GM10248 (cell line): ENCODE results near the gene CEP76.
A peak's percentile ranks its signal among the peaks of the same experiment; 100 is the strongest.

Experiments
- CTCF ChIA-PET: fragments of 300-600 bp; sonication (Branson Sonifier 250); formaldehyde crosslinking; extraction: SDS; loops from one replicate; lab custom pipeline; 2021; ENCODE audit warnings: antibody characterized with exemption; lab: Yijun Ruan, JAX
- POLR2A ChIA-PET: fragments of 350-650 bp; sonication (Branson Sonifier 250); formaldehyde crosslinking; extraction: SDS; loops from one replicate; lab custom pipeline; 2020; ENCODE audit warnings: antibody characterized with exemption; lab: Yijun Ruan, JAX
- DNase-seq: peaks from one replicate; pipeline ENCODE4 v3.0.0; 2012; ENCODE audit errors: extremely low spot score
- TF ChIP-seq, protein P1 (sequence below): IDR thresholded peaks from 2 replicates; pipeline ENCODE4 v1.5.1; 2012; ENCODE audit warnings: mild to moderate bottlenecking, low read depth; ENCODE audit errors: extremely low read depth, missing control alignments, control extremely low read depth

CEP76 gene

GRCh38 chr18:12741351-12741750 is 38.8 kb upstream of the CEP76 start:
- CTCF ChIA-PET, result interaction anchor here (1.1 to 1.3 kb wide), 2 partner anchors 14 to 18 kb away, joined by 3 to 4 read pairs; no protein-coding TSS in a partner anchor
- POLR2A ChIA-PET, result no interaction called here
- TF ChIP-seq, protein P1, sequence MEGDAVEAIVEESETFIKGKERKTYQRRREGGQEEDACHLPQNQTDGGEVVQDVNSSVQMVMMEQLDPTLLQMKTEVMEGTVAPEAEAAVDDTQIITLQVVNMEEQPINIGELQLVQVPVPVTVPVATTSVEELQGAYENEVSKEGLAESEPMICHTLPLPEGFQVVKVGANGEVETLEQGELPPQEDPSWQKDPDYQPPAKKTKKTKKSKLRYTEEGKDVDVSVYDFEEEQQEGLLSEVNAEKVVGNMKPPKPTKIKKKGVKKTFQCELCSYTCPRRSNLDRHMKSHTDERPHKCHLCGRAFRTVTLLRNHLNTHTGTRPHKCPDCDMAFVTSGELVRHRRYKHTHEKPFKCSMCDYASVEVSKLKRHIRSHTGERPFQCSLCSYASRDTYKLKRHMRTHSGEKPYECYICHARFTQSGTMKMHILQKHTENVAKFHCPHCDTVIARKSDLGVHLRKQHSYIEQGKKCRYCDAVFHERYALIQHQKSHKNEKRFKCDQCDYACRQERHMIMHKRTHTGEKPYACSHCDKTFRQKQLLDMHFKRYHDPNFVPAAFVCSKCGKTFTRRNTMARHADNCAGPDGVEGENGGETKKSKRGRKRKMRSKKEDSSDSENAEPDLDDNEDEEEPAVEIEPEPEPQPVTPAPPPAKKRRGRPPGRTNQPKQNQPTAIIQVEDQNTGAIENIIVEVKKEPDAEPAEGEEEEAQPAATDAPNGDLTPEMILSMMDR, result no peak
- no peak for DNase-seq

DNA sequence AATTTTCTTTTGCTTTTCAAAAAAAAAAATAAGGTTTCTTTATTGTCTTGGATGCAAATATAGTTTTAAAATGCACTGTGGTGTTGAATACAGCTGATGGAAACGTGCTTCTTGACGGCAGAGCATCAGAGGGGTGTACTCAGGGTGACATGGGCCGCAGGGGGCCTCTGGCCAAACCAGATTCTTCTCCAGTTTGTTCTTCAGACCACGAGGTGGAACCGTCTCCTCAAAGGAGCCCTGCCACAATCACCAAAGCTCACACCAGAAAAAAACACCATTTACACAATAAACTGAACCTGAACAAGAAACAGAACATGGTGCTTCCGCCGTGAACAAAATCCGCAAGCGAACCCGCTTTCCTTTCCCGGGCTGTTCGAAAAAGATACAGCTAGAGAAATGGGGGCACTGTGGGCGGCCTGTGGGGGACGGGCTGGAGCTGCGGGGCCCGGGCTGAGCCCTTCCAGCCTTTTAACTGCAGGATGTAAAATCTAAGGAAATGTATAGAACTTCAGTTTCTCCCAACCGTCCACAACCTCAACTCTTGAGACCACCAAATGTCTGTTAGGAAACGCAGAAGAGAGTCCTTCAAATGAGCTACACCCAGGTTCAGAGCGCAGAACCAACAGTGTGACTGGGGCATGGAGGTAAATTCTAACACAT is 34.9 kb upstream of the CEP76 start:
- ChIA-PET CTCF (interaction anchor here (0.8 to 2.4 kb wide), 6 partner anchors 10 to 197 kb away, joined by 4 to 11 read pairs (median 6); no protein-coding TSS in a partner anchor), POLR2A (no interaction called here)
- TF ChIP-seq, protein P1, result no peak
- DNase-seq, result no peak

DNA sequence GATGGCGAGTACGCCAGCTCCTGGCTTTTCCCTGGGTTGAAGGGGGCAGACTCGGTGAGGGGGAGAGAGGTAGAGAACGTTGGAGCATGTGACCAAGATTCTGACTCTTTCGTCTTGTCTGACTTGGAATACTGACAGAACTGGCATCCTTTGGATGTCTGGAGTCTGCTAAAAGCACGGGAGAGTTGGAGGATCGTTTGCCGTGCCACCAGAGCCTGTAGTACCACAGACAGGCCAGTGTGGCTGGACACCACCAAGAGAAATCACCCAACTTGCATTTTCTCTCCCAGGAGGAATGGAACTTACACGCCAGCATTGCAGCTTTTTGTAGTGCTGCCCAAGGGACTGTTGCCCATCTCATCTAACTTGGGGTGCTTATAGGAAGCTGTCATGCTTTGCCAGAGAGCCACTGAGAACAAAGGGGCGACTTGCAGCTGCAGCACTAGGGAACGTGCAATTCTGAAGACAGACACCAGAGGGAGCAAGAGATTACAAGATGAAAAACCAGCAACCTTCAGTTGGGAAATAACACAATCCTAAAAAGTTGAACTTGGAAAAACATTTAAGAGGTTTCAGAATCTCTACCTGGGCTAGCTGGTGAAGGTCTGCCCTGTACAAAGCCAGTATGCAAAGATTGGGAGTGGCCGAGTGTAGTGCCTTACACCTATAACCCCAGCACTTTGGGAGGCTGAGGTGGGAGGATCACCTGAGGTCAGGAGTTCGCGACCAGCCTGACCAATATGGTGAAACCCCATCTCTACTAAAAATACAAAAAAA is 24.4 kb upstream of the CEP76 start:
- TF ChIP-seq, protein P1, result peak; percentile 83
- POLR2A ChIA-PET, result no interaction called here
- CTCF ChIA-PET, result interaction anchor here (0.7 to 7.7 kb wide), 28 partner anchors 8 to 434 kb away, joined by 3 to 100 read pairs (median 4); partner anchors contain the start of gene PTPN2
- DNase-seq, result peak; percentile 72

DNA sequence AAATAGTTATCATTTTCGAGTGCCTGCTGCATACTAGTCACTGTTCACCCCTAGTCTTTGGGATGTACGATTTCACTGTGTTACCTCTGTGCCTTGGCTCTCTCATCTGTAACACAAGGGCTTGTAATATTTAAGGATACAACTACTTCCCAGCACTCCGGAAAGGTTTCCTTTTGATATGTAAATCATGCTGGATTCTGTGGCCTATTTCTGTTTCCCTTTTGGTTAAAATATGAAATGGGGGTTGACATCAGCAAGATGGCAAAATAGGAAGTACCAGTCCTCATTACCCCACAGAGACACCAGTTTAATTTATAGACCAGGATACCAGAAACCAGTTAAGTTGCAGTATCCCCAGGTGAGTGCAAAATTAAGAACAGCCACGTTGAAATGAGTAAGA is 23.8 kb upstream of the CEP76 start:
- POLR2A ChIA-PET, result no interaction called here
- TF ChIP-seq, protein P1, result no peak

DNA sequence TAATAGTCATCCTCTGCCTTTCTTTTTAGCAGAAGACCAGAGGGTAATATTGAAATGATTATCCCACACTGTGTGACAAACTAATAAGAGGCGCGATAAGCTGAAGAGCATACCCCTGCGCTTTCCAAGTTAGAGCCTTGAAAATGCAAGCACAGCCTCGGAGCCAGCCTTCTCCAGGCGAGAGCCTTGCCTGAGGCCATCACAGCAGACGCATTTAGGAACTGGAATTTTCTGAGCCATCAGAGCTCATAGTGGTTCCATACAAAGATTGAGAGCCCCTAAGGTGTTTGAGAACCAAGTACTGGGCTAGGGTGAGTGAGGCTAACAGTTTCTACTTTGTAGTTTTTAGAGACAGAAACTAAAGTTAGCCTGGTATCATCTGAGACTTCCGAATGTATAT is 20.2 kb upstream of the CEP76 start:
- TF ChIP-seq, protein P1, result no peak
- ChIA-PET CTCF (interaction anchor here (0.9 to 7.7 kb wide), 7 partner anchors 10 to 1364 kb away, joined by 3 to 100 read pairs (median 4); no protein-coding TSS in a partner anchor), POLR2A (no interaction called here)
- no peak for DNase-seq

More for the DNA sequence above, 23.8 kb upstream of the CEP76 start:
- no peak for DNase-seq
- CTCF ChIA-PET, result interaction anchor here (0.7 to 7.7 kb wide), 26 partner anchors 7 to 435 kb away, joined by 3 to 100 read pairs (median 4); partner anchors contain the start of gene PTPN2
